SK-N-SH (cell line): ENCODE data around the gene GRM8. TPM values are rescaled to one million over a fixed set of nuclear protein-coding genes. Genes with fewer than 3 reads are reported as not detected.
A peak's percentile ranks its signal among the peaks of the same experiment; 100 is the strongest.

Source experiments
- CTCF ChIA-PET: fragments of 300-600, 350-600 bp; formaldehyde crosslinking; extraction: SDS; loops from one replicate; lab custom pipeline; 2021; lab: Yijun Ruan, JAX
- POLR2A ChIA-PET: fragments of 350-600 bp; sonication (Branson Sonifier 250); formaldehyde crosslinking; extraction: SDS; loops from one replicate; lab custom pipeline; 2020; ENCODE audit warnings: antibody characterized with exemption, inconsistent platforms; lab: Yijun Ruan, JAX
- DNase-seq: peaks from one replicate; pipeline ENCODE4 v3.0.0; 2012
- H2AFZ ChIP-seq: fragments of 200-600 bp; sonication (generic); 2 replicates; pipeline ENCODE4 v1.8.1; 2016; ENCODE audit warnings: antibody characterized with exemption, mild to moderate bottlenecking, low read depth
- H3F3A ChIP-seq: fragments of 200-600 bp; sonication (generic); replicated peaks from 2 replicates; pipeline ENCODE3; 2016; ENCODE audit warnings: antibody characterized with exemption, mild to moderate bottlenecking; ENCODE audit not compliant: insufficient read depth
- H3K27ac ChIP-seq, 2 experiments: fragments of 200-500 bp in 1 of 2; fragments of 200-600 bp in 1 of 2; sonication (Bioruptor generic) in 1 of 2; sonication (generic), shearing (Covaris generic) in 1 of 2; 2 replicates each; pipeline versions ENCODE4 v1.5.1 to v1.6.1; 2014 to 2016; ENCODE audit warnings: low read depth in 2 of 2, inconsistent platforms in 1 of 2, low read length in 1 of 2, mild to moderate bottlenecking in 1 of 2, mixed read lengths in 1 of 2
- H3K27me3 ChIP-seq: fragments of 200-600 bp; sonication (generic), shearing (Covaris generic); 2 replicates; pipeline ENCODE4 v1.6.1; 2016; ENCODE audit warnings: mixed run types; ENCODE audit not compliant: insufficient read depth
- H3K36me3 ChIP-seq, 2 experiments: fragments of 200-500 bp in 1 of 2; fragments of 200-600 bp in 1 of 2; sonication (Bioruptor generic) in 1 of 2; sonication (generic) in 1 of 2; replicated peaks in 1 of 2; 2 replicates each; pipeline versions ENCODE3 to v1.5.1; 2014 to 2016; ENCODE audit warnings: low read length in 1 of 2, mild to moderate bottlenecking in 1 of 2; ENCODE audit not compliant: insufficient read depth in 2 of 2, control insufficient read depth in 1 of 2
- H3K4me1 ChIP-seq, 2 experiments: fragments of 200-500 bp in 1 of 2; fragments of 200-600 bp in 1 of 2; sonication (Bioruptor generic) in 1 of 2; sonication (generic), shearing (Covaris generic) in 1 of 2; 2 replicates each; pipeline versions ENCODE4 v1.5.1 to v1.6.1; 2014 to 2016; ENCODE audit warnings: low read depth in 1 of 2, low read length in 1 of 2, mixed run types in 1 of 2; ENCODE audit not compliant: insufficient read depth in 2 of 2, control insufficient read depth in 1 of 2
- H3K4me2 ChIP-seq: fragments of 200-600 bp; sonication (generic), shearing (Covaris generic); 2 replicates; pipeline ENCODE4 v1.6.1; 2017; ENCODE audit warnings: mixed run types
- H3K4me3 ChIP-seq, 2 experiments: fragments of 200-500 bp in 1 of 2; fragments of 200-600 bp in 1 of 2; sonication (Bioruptor generic) in 1 of 2; sonication (generic), shearing (Covaris generic) in 1 of 2; 2 replicates each; pipeline versions ENCODE4 v1.5.1 to v1.8.1; 2014 to 2016; ENCODE audit warnings: low read depth in 2 of 2, inconsistent platforms in 1 of 2, low read length in 1 of 2, mild to moderate bottlenecking in 1 of 2, mixed read lengths in 1 of 2, moderate library complexity in 1 of 2
- H3K79me2 ChIP-seq: fragments of 200-600 bp; sonication (generic); 2 replicates; pipeline ENCODE4 v1.8.1; 2017; ENCODE audit warnings: mild to moderate bottlenecking; ENCODE audit not compliant: insufficient read depth
- H3K9ac ChIP-seq: fragments of 200-600 bp; sonication (generic); 2 replicates; pipeline ENCODE4 v1.6.1; 2017; ENCODE audit warnings: mixed run types
- H3K9me2 ChIP-seq: fragments of 200-600 bp; sonication (generic); 2 replicates; pipeline ENCODE4 v1.6.1; 2017; ENCODE audit warnings: mixed run types
- H3K9me3 ChIP-seq: fragments of 200-600 bp; sonication (generic); 2 replicates; pipeline ENCODE4 v1.6.1; 2017; ENCODE audit warnings: mixed run types, mild to moderate bottlenecking, moderate library complexity
- H4K20me1 ChIP-seq: fragments of 200-600 bp; sonication (generic); 2 replicates; pipeline ENCODE4 v1.6.1; 2017; ENCODE audit warnings: mild to moderate bottlenecking, mixed run types; ENCODE audit not compliant: insufficient read depth
- CHD2 ChIP-seq: fragments of 150-350 bp; IDR thresholded peaks from 2 replicates; pipeline ENCODE4 v1.6.1; 2018; ENCODE audit warnings: low read length; ENCODE audit not compliant: partially characterized antibody
- ELF1 ChIP-seq: IDR thresholded peaks from 2 replicates; pipeline ENCODE4 v1.4.0; 2012
- EP300 ChIP-seq, 2 experiments: IDR thresholded peaks; 2 replicates each; pipeline versions ENCODE4 v1.4.0 to v1.6.1; 2012; ENCODE audit warnings: borderline replicate concordance in 1 of 2, low read depth in 1 of 2, low read length in 1 of 2
- EZH2phosphoT487 ChIP-seq: fragments of 200-600 bp; sonication (generic); IDR thresholded peaks from 2 replicates; pipeline ENCODE4 v1.6.1; 2017; ENCODE audit warnings: low read depth, mixed run types, mild to moderate bottlenecking, antibody characterized with exemption, moderate library complexity, borderline replicate concordance
- FOSL2 ChIP-seq: IDR thresholded peaks from 2 replicates; pipeline ENCODE4 v1.4.0; 2012; ENCODE audit warnings: low read depth, mild to moderate bottlenecking, moderate library complexity, borderline replicate concordance
- FOXJ3 ChIP-seq: sonication (generic); formaldehyde crosslinking; IDR thresholded peaks from 2 replicates; pipeline ENCODE4 v1.5.1; 2020; ENCODE audit warnings: mild to moderate bottlenecking, missing genetic modification reagents
- GABPA ChIP-seq: IDR thresholded peaks from 2 replicates; pipeline ENCODE4 v1.4.0; 2012; ENCODE audit warnings: low read depth, mild to moderate bottlenecking
- JUND ChIP-seq: IDR thresholded peaks from 2 replicates; pipeline ENCODE4 v1.4.0; 2012
- MAX ChIP-seq: IDR thresholded peaks from 2 replicates; pipeline ENCODE4 v1.4.0; 2012; ENCODE audit warnings: low read depth
- NFIC ChIP-seq: IDR thresholded peaks from 2 replicates; pipeline ENCODE4 v1.4.0; 2012; ENCODE audit warnings: borderline replicate concordance
- NRF1 ChIP-seq: IDR thresholded peaks from 2 replicates; pipeline ENCODE4 v1.6.1; 2012; ENCODE audit warnings: low read depth, mild to moderate bottlenecking, low read length
- POLR2AphosphoS5 ChIP-seq: IDR thresholded peaks from 2 replicates; pipeline ENCODE4 v1.6.1; 2012; ENCODE audit warnings: low read depth, low read length
- RAD21 ChIP-seq: IDR thresholded peaks from 2 replicates; pipeline ENCODE4 v1.6.1; 2012; ENCODE audit warnings: mild to moderate bottlenecking, low read length
- TAF1 ChIP-seq: IDR thresholded peaks from 2 replicates; pipeline ENCODE4 v1.6.1; 2012; ENCODE audit warnings: low read depth, mild to moderate bottlenecking, low read length, moderate library complexity, borderline replicate concordance
- USF2 ChIP-seq: fragments of 150-350 bp; IDR thresholded peaks from 2 replicates; pipeline ENCODE4 v1.6.1; 2017; ENCODE audit warnings: antibody characterized with exemption, low read length, low read depth, borderline replicate concordance
- YY1 ChIP-seq: IDR thresholded peaks from 2 replicates; pipeline ENCODE4 v1.4.0; 2012; ENCODE audit warnings: low read depth, mild to moderate bottlenecking
- WGBS: methylation state at CpG from one replicate; pipeline ENCODE4 v1.1.6; 2017; ENCODE audit warnings: low lambda C conversion rate; 5-methylcytosine and 5-hydroxymethylcytosine counted together
- polyA plus RNA-seq, 3 experiments: library from polyadenylated mRNA; depleted of rRNA; stranded (reverse); fragments of >200 nt; gene quantifications; 2 replicates each; pipeline ENCODE4 v1.2.3, GENCODE V29; 2012
- TF ChIP-seq, protein P1 (sequence below): fragments of 200-600 bp; sonication (generic); IDR thresholded peaks from 2 replicates; pipeline ENCODE4 v1.6.1; 2017; ENCODE audit warnings: antibody characterized with exemption, mild to moderate bottlenecking, moderate library complexity
- TF ChIP-seq, protein P2 (sequence below): IDR thresholded peaks from 2 replicates; pipeline ENCODE4 v1.4.0; 2012; ENCODE audit warnings: low read depth, borderline replicate concordance
- TF ChIP-seq, protein P3 (sequence below): IDR thresholded peaks from 2 replicates; pipeline ENCODE4 v1.6.1; 2012; ENCODE audit warnings: mild to moderate bottlenecking, low read depth, low read length, moderate library complexity

Gene GRM8
- polyA plus RNA-seq (2012; rRNA removed), result 0.10 and 0.15 TPM in 2 replicates
- 0.09 and 0.13 TPM in 2 replicates for polyA plus RNA-seq (2012; cell fraction: cytosol; rRNA removed)
- polyA plus RNA-seq (2012; cell fraction: nucleus; rRNA removed), result 0.10 and 0.12 TPM in 2 replicates

DNA sequence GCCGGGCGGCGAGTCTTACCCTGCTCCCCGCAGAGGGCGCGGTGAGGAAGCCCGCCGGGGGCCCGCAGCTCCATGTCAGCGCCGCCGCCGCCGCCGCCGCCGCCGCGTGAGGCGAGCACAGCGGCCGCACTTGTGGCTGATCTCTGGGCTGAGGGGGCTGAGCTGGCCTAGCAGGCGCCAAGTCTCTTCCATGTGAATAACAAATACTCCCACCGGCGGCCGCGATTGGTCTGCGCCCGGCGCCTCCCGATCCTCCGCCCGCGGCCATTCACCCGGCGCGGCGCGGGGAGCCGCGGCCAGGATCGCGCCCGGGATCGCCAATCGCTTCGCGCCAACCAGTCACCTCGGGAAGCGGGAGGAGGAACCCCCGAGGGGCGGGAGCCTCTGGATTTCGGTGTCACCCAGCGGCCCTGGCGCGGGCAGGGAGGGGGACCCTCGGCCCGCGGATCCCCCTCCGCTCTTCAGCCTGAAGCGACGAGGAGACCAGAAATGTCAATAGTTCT, at the start of gene GRM8:
GRM8 (minus strand) TSS at position 164 of the 503 bp plus-strand sequence.
- Histone ChIP-seq H3K4me1 (peaks cover 0 to 24% of the 10 kb centered on the region in 2 experiments; a peak in 1 of 4 replicates), H3K79me2 (no peaks in the 10 kb centered on the region), H3K4me3 (peak within 1 kb of the TSS; percentile 69 to 77), H4K20me1 (no peaks in the 10 kb centered on the region), H2AFZ (peak within 1 kb of the TSS; percentile 96), H3F3A (no peaks in the 10 kb centered on the region), H3K9me3 (no peaks in the 10 kb centered on the region), H3K9ac (peak within 1 kb of the TSS; percentile 23; the same call in 1 of the 2 replicates), H3K27me3 (peaks cover 62% of the 10 kb centered on the region), H3K4me2 (peak within 1 kb of the TSS; percentile 86), H3K36me3 (no peaks in the 10 kb centered on the region), H3K27ac (no peak within 1 kb of the TSS), H3K9me2 (no peaks in the 10 kb centered on the region)
- POLR2A ChIA-PET, result no interaction called here
- CTCF ChIA-PET, result interaction anchor here (0.6 to 5.3 kb wide), 23 partner anchors 8 to 1594 kb away, joined by 3 to 58 read pairs (median 5); partner anchors contain the start of gene FSCN3
- WGBS, result under 1% methylated on average over 36 of the region's 62 CpGs
- TF ChIP-seq, protein P1, sequence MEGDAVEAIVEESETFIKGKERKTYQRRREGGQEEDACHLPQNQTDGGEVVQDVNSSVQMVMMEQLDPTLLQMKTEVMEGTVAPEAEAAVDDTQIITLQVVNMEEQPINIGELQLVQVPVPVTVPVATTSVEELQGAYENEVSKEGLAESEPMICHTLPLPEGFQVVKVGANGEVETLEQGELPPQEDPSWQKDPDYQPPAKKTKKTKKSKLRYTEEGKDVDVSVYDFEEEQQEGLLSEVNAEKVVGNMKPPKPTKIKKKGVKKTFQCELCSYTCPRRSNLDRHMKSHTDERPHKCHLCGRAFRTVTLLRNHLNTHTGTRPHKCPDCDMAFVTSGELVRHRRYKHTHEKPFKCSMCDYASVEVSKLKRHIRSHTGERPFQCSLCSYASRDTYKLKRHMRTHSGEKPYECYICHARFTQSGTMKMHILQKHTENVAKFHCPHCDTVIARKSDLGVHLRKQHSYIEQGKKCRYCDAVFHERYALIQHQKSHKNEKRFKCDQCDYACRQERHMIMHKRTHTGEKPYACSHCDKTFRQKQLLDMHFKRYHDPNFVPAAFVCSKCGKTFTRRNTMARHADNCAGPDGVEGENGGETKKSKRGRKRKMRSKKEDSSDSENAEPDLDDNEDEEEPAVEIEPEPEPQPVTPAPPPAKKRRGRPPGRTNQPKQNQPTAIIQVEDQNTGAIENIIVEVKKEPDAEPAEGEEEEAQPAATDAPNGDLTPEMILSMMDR, result no peak; the same call in 1 of the 2 replicates
- TF ChIP-seq GABPA (no peak), TAF1 (no peak), JUND (no peak), NRF1 (no peak), NFIC (no peak), FOSL2 (no peak), ELF1 (no peak), YY1 (no peak), POLR2AphosphoS5 (no peak), CHD2 (no peak), MAX (no peak), FOXJ3 (CRISPR knock-in tag) (no peak), RAD21 (no peak), USF2 (no peak), EZH2phosphoT487 (no peak), EP300 (IDR thresholded peaks at IDR 0.05; ENCODE audit: borderline replicate concordance in 1 of 2, low read depth in 1 of 2, low read length in 1 of 2) (no peak; a peak in 1 of 4 replicates)
- TF ChIP-seq, protein P2, sequence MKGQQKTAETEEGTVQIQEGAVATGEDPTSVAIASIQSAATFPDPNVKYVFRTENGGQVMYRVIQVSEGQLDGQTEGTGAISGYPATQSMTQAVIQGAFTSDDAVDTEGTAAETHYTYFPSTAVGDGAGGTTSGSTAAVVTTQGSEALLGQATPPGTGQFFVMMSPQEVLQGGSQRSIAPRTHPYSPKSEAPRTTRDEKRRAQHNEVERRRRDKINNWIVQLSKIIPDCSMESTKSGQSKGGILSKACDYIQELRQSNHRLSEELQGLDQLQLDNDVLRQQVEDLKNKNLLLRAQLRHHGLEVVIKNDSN, result no peak
- TF ChIP-seq, protein P3, sequence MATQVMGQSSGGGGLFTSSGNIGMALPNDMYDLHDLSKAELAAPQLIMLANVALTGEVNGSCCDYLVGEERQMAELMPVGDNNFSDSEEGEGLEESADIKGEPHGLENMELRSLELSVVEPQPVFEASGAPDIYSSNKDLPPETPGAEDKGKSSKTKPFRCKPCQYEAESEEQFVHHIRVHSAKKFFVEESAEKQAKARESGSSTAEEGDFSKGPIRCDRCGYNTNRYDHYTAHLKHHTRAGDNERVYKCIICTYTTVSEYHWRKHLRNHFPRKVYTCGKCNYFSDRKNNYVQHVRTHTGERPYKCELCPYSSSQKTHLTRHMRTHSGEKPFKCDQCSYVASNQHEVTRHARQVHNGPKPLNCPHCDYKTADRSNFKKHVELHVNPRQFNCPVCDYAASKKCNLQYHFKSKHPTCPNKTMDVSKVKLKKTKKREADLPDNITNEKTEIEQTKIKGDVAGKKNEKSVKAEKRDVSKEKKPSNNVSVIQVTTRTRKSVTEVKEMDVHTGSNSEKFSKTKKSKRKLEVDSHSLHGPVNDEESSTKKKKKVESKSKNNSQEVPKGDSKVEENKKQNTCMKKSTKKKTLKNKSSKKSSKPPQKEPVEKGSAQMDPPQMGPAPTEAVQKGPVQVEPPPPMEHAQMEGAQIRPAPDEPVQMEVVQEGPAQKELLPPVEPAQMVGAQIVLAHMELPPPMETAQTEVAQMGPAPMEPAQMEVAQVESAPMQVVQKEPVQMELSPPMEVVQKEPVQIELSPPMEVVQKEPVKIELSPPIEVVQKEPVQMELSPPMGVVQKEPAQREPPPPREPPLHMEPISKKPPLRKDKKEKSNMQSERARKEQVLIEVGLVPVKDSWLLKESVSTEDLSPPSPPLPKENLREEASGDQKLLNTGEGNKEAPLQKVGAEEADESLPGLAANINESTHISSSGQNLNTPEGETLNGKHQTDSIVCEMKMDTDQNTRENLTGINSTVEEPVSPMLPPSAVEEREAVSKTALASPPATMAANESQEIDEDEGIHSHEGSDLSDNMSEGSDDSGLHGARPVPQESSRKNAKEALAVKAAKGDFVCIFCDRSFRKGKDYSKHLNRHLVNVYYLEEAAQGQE, result no peak
- DNase-seq, result peak; percentile 89
